ENCODE results near the gene MCTP1. TPM values are rescaled to one million over a fixed set of nuclear protein-coding genes. Genes with fewer than 3 reads are reported as not detected.

Gene MCTP1
- total and polyA plus RNA-seq, 2 donors from 2014 or later, result 1.4 to 19.3 TPM

DNA sequence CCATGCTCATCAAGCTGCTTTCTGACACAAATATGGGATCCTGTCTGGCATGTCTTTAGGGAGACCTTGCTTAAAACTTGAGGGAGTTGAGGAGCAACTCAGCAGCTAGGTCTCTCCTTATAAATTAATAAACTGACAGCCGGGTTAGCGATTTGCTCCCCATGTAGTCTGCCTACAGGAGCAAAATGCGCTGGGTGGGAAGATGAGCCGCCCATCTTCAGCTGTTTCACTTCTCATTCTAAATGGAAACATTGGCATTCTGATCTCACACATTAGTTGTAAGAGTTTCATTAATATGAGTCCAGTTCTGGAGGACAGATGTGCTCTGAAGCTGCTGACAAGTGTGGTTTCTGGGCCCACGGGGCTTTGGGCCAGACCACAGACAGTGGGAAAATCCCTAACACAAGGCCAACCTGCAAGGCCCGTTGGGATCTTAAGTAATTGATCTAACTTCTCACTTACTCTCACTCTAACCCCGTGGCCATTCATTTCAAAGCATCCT, 197.0 kb downstream of the MCTP1 start:
- TF ChIP-seq, protein P1, sequence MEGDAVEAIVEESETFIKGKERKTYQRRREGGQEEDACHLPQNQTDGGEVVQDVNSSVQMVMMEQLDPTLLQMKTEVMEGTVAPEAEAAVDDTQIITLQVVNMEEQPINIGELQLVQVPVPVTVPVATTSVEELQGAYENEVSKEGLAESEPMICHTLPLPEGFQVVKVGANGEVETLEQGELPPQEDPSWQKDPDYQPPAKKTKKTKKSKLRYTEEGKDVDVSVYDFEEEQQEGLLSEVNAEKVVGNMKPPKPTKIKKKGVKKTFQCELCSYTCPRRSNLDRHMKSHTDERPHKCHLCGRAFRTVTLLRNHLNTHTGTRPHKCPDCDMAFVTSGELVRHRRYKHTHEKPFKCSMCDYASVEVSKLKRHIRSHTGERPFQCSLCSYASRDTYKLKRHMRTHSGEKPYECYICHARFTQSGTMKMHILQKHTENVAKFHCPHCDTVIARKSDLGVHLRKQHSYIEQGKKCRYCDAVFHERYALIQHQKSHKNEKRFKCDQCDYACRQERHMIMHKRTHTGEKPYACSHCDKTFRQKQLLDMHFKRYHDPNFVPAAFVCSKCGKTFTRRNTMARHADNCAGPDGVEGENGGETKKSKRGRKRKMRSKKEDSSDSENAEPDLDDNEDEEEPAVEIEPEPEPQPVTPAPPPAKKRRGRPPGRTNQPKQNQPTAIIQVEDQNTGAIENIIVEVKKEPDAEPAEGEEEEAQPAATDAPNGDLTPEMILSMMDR (IDR thresholded peaks at IDR 0.05; ENCODE audit: borderline replicate concordance, extremely low read depth, insufficient read depth), result no peak
- Histone ChIP-seq H3K4me1 (ENCODE audit: control insufficient read depth in 2 of 3, insufficient read depth in 2 of 3, low read depth in 1 of 3, low read length in 3 of 3) (no peaks in the 10 kb centered on the region), H3K27me3 (ENCODE audit: control insufficient read depth, insufficient read depth, low read length) (no peaks in the 10 kb centered on the region), H3K36me3 (ENCODE audit: control insufficient read depth in 2 of 3, insufficient read depth in 3 of 3, low read length in 3 of 3) (no peaks in the 10 kb centered on the region), H3K4me3 (ENCODE audit: low read length in 3 of 3) (no peak overlapping the region), H3K27ac (ENCODE audit: low read depth in 2 of 2, low read length in 2 of 2) (no peak overlapping the region), H3K9me3 (ENCODE audit: control insufficient read depth in 2 of 3, insufficient read depth in 1 of 3, low read length in 3 of 3) (peaks cover 0 to 3% (median 0%) of the 10 kb centered on the region in 3 donors), H3K9ac (ENCODE audit: low read length in 3 of 3) (no peak overlapping the region)
- DNase-seq (peak in 1 of 5 donors; percentile 18), FAIRE-seq (no peak)
- intact Hi-C loops (cut with DNase I), result no loop called here

DNA sequence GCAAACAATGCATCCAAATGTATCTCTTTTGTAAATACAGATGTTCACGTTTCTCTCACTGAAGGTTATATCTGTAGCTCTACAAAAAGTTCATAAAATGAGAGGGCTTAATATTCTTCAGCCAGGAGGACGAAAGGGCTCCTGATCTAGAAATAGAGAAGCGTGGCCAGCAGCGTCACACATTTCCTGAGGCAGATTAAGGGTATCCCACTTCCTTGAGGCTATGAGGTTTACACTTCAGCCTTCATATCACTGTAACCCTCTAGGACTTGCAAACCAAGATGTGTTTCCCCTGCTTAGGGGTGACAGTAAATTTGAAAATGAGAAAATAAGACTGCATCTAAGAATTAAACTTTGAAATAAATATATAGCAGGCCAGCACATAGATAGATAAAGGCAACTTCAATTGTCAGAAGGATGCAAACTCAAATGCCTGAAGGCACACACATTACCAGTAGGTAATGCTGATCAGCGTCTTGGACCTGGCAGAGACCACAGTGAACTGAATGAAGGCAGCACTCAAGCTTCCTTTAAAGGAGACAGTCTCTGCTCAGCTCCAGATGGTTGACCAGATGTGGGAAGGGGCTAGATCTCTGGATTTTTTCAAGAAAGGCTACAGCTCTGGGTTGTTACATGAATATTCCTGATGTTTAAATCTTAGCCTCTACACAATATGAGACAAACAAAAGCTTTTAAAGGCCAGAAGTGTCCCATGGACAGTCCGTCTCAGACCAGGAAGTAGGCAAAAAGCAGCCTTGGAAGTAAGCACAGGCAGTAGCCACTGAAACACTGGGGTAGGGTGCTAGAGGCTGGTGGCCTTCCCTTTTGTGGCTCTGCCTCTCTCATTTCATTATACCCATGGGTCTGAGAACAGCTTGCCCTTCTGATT, 197.7 kb downstream of the MCTP1 start:
- Histone ChIP-seq H3K27ac (ENCODE audit: low read depth in 2 of 2, low read length in 2 of 2) (no peak overlapping the region), H3K4me1 (ENCODE audit: control insufficient read depth in 2 of 3, insufficient read depth in 2 of 3, low read depth in 1 of 3, low read length in 3 of 3) (no peaks in the 10 kb centered on the region), H3K9ac (ENCODE audit: low read length in 3 of 3) (no peak overlapping the region), H3K4me3 (ENCODE audit: low read length in 3 of 3) (no peak overlapping the region), H3K27me3 (ENCODE audit: control insufficient read depth, insufficient read depth, low read length) (no peaks in the 10 kb centered on the region), H3K9me3 (ENCODE audit: control insufficient read depth in 2 of 3, insufficient read depth in 1 of 3, low read length in 3 of 3) (peaks cover 0 to 3% (median 0%) of the 10 kb centered on the region in 3 donors), H3K36me3 (ENCODE audit: control insufficient read depth in 2 of 3, insufficient read depth in 3 of 3, low read length in 3 of 3) (no peaks in the 10 kb centered on the region)
- no peak for DNase-seq
- intact Hi-C loops (cut with DNase I), result no loop called here
- FAIRE-seq, result no peak
- TF ChIP-seq, protein P1 (IDR thresholded peaks at IDR 0.05; ENCODE audit: borderline replicate concordance, extremely low read depth, insufficient read depth), result no peak

DNA sequence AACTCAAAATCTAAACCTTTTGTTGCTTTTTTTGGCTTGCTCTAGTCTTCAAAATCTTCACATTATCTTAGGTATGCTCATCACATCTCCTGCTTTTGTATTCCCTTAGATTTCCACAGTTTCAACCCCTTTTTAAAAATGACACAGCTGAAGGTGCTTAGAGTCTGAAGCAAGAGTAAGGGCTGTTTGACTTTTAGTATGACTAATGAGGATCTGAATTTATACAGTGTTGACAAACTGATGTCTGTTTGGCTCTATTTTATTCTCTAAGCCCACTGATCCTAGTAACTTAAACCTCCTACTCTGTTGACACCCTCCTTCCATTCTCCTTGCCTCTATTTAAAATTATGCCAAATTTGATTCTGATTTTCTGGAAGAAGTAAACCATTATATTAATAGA, 200.1 kb downstream of the MCTP1 start:
- no peak overlapping the region for H3K9ac ChIP-seq (ENCODE audit: low read length in 3 of 3)
- intact Hi-C loops (cut with DNase I), result no loop called here
- H3K9me3 ChIP-seq (ENCODE audit: control insufficient read depth in 2 of 3, insufficient read depth in 1 of 3, low read length in 3 of 3), result no peaks in the 10 kb centered on the region
- no peaks in the 10 kb centered on the region for H3K36me3 ChIP-seq (ENCODE audit: control insufficient read depth in 2 of 3, insufficient read depth in 3 of 3, low read length in 3 of 3)
- H3K4me1 ChIP-seq (ENCODE audit: control insufficient read depth in 2 of 3, insufficient read depth in 2 of 3, low read depth in 1 of 3, low read length in 3 of 3), result no peaks in the 10 kb centered on the region
- TF ChIP-seq, protein P1 (IDR thresholded peaks at IDR 0.05; ENCODE audit: borderline replicate concordance, extremely low read depth, insufficient read depth), result no peak
- FAIRE-seq (no peak), DNase-seq (no peak)
- H3K27me3 ChIP-seq (ENCODE audit: control insufficient read depth, insufficient read depth, low read length), result no peaks in the 10 kb centered on the region
- no peak overlapping the region for H3K27ac ChIP-seq (ENCODE audit: low read depth in 2 of 2, low read length in 2 of 2)
- no peak overlapping the region for H3K4me3 ChIP-seq (ENCODE audit: low read length in 3 of 3)

Data from kidney (tissue), 14 donors.